Measurements from ENCODE around the gene DNAJB11. TPM values are rescaled to one million over a fixed set of nuclear protein-coding genes. Genes with fewer than 3 reads are reported as not detected.

The DNAJB11 gene
- total RNA-seq, 1 experiment from 2014 or later = 54.3 TPM

- ATAC-seq = no peak
- H3K36me3 ChIP-seq (ENCODE audit: control insufficient read depth in 1 of 2, insufficient read depth in 2 of 2, low read length in 2 of 2) = no peaks in the 10 kb centered on the region
- intact Hi-C loops (cut with micrococcal nuclease) = no loop called here
- CTCF ChIA-PET = no interaction called here
- 0 out of 2 replicates have a peak, but pooled peaks cover 12% of the 10 kb centered on the region for H3K27me3 ChIP-seq (ENCODE audit: insufficient read depth, low read length)
- no TSS peak for BruUV-seq (replicated peaks)
- POLR2A ChIA-PET = no interaction called here
- no peaks in the 10 kb centered on the region for H3K4me1 ChIP-seq (ENCODE audit: control insufficient read depth in 1 of 2, insufficient read depth in 2 of 2, low read length in 2 of 2)
- H3K9me3 ChIP-seq (ENCODE audit: control insufficient read depth in 1 of 2, insufficient read depth in 1 of 2, low read depth in 1 of 2, low read length in 2 of 2) = no peaks in the 10 kb centered on the region
- no peak overlapping the region for H2AFZ ChIP-seq (ENCODE audit: low read depth, low read length, poor library complexity, severe bottlenecking)
- no peaks in the 10 kb centered on the region for H3K79me2 ChIP-seq (ENCODE audit: insufficient read depth, low read length)
- no peaks in the 10 kb centered on the region for H3K9me2 ChIP-seq (ENCODE audit: insufficient read depth)
- DNase-seq (ENCODE audit: low read depth, low spot score) = no peak
- RAD21 ChIA-PET (ENCODE audit: low non-redundant PET in 1 of 2, low total read pairs in 2 of 2, uncharacterized antibody in 2 of 2, unreplicated experiment in 2 of 2) = no interaction called here
- no peak overlapping the region for H3K27ac ChIP-seq (ENCODE audit: low read depth, low read length)
- no peak overlapping the region for H3K9ac ChIP-seq (ENCODE audit: low read length)
- no peaks in the 10 kb centered on the region for H4K20me1 ChIP-seq (ENCODE audit: insufficient read depth)
- H3K4me3 ChIP-seq (replicated peaks in 1 of 2; ENCODE audit: low read depth in 1 of 2, low read length in 2 of 2) = no peak overlapping the region
- no peak overlapping the region for H3K4me2 ChIP-seq (ENCODE audit: low read length)
- TF ChIP-seq CBX3 (IDR thresholded peaks at IDR 0.05; ENCODE audit: low read depth) (no peak), ZBTB33 (IDR thresholded peaks at IDR 0.05; ENCODE audit: extremely low read depth, insufficient replicate concordance, low read length) (no peak), SP1 (IDR thresholded peaks at IDR 0.05; ENCODE audit: low read depth) (no peak), ELF1 (IDR thresholded peaks at IDR 0.05; ENCODE audit: borderline replicate concordance, low read depth) (no peak), EZH2 (IDR thresholded peaks at IDR 0.05) (no peak)
Observed at GRCh38 chr3:186525369-186526255, 44.9 kb upstream of the DNAJB11 start.

GRCh38 chr3:186526256-186526606 is 44.3 kb upstream of the DNAJB11 start:
- ChIA-PET POLR2A (no interaction called here), CTCF (no interaction called here), RAD21 (ENCODE audit: low non-redundant PET in 1 of 2, low total read pairs in 2 of 2, uncharacterized antibody in 2 of 2, unreplicated experiment in 2 of 2) (no interaction called here)
- TF ChIP-seq EZH2phosphoT487 (IDR thresholded peaks at IDR 0.05; ENCODE audit: borderline replicate concordance) (no peak), EGR1 (IDR thresholded peaks at IDR 0.05; ENCODE audit: low read depth) (no peak), ATF3 (IDR thresholded peaks at IDR 0.05) (no peak), FOSL1 (IDR thresholded peaks at IDR 0.05; ENCODE audit: low read depth) (no peak), SRF (IDR thresholded peaks at IDR 0.05; ENCODE audit: low read depth) (no peak), CBX3 (IDR thresholded peaks at IDR 0.05; ENCODE audit: low read depth) (no peak), POLR2A (IDR thresholded peaks at IDR 0.05; ENCODE audit: borderline replicate concordance, extremely low read depth, insufficient read depth, insufficient read length) (no peak), SP1 (IDR thresholded peaks at IDR 0.05; ENCODE audit: low read depth) (no peak)
- Histone ChIP-seq H3K27ac (ENCODE audit: low read depth, low read length) (no peak overlapping the region), H3K4me2 (ENCODE audit: low read length) (no peak overlapping the region), H3K4me1 (ENCODE audit: control insufficient read depth in 1 of 2, insufficient read depth in 2 of 2, low read length in 2 of 2) (no peaks in the 10 kb centered on the region), H3K36me3 (ENCODE audit: control insufficient read depth in 1 of 2, insufficient read depth in 2 of 2, low read length in 2 of 2) (no peaks in the 10 kb centered on the region), H3K4me3 (replicated peaks in 1 of 2; ENCODE audit: low read depth in 1 of 2, low read length in 2 of 2) (no peak overlapping the region), H3K79me2 (ENCODE audit: insufficient read depth, low read length) (no peaks in the 10 kb centered on the region), H3K27me3 (ENCODE audit: insufficient read depth, low read length) (0 out of 2 replicates have a peak, but pooled peaks cover 12% of the 10 kb centered on the region), H3K9ac (ENCODE audit: low read length) (no peak overlapping the region), H3K9me2 (ENCODE audit: insufficient read depth) (no peaks in the 10 kb centered on the region), H2AFZ (ENCODE audit: low read depth, low read length, poor library complexity, severe bottlenecking) (no peak overlapping the region), H3K9me3 (ENCODE audit: control insufficient read depth in 1 of 2, insufficient read depth in 1 of 2, low read depth in 1 of 2, low read length in 2 of 2) (no peaks in the 10 kb centered on the region), H4K20me1 (ENCODE audit: insufficient read depth) (no peaks in the 10 kb centered on the region)
- no peak for ATAC-seq
- DNase-seq (ENCODE audit: low read depth, low spot score) = no peak
- BruUV-seq (replicated peaks) = no TSS peak
- intact Hi-C loops (cut with micrococcal nuclease) = no loop called here

Data from HCT116 (cell line).